ENCODE results near the gene TENM3. TPM values are rescaled to one million over a fixed set of nuclear protein-coding genes. Genes with fewer than 3 reads are reported as not detected.

Gene TENM3
- total RNA-seq, 1 donor from 2014 or later = not detected

- Mint-ChIP-seq H3K36me3 (ENCODE audit: low read depth) (no peaks in the 10 kb centered on the region), H3K4me1 (no peaks in the 10 kb centered on the region), H3K9me3 (no peaks in the 10 kb centered on the region), H3K27ac (no peak overlapping the region), H3K27me3 (no peaks in the 10 kb centered on the region), H3K4me3 (no peak overlapping the region)
- CTCF ChIA-PET = no interaction called here
- ATAC-seq (ENCODE audit: low read depth) (no peak), DNase-seq (no peak)
- TF ChIP-seq, protein P1, sequence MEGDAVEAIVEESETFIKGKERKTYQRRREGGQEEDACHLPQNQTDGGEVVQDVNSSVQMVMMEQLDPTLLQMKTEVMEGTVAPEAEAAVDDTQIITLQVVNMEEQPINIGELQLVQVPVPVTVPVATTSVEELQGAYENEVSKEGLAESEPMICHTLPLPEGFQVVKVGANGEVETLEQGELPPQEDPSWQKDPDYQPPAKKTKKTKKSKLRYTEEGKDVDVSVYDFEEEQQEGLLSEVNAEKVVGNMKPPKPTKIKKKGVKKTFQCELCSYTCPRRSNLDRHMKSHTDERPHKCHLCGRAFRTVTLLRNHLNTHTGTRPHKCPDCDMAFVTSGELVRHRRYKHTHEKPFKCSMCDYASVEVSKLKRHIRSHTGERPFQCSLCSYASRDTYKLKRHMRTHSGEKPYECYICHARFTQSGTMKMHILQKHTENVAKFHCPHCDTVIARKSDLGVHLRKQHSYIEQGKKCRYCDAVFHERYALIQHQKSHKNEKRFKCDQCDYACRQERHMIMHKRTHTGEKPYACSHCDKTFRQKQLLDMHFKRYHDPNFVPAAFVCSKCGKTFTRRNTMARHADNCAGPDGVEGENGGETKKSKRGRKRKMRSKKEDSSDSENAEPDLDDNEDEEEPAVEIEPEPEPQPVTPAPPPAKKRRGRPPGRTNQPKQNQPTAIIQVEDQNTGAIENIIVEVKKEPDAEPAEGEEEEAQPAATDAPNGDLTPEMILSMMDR (IDR thresholded peaks at IDR 0.05) = no peak
- intact Hi-C loops (cut with micrococcal nuclease) = no loop called here
- POLR2A ChIA-PET = no interaction called here
Observed at GRCh38 chr4:182219411-182220056, 23.7 kb upstream of the TENM3 start.

- POLR2A ChIA-PET = no interaction called here
- Mint-ChIP-seq H3K27me3 (no peaks in the 10 kb centered on the region), H3K4me3 (no peak overlapping the region), H3K36me3 (ENCODE audit: low read depth) (no peaks in the 10 kb centered on the region), H3K27ac (no peak overlapping the region), H3K9me3 (no peaks in the 10 kb centered on the region), H3K4me1 (no peaks in the 10 kb centered on the region)
- intact Hi-C loops (cut with micrococcal nuclease) = no loop called here
- CTCF ChIA-PET = no interaction called here
- DNase-seq (no peak), ATAC-seq (ENCODE audit: low read depth) (no peak)
- TF ChIP-seq, protein P1 (IDR thresholded peaks at IDR 0.05) = no peak
Observed at GRCh38 chr4:182221987-182222386, 21.2 kb upstream of the TENM3 start.

- TF ChIP-seq, protein P1 (IDR thresholded peaks at IDR 0.05) = no peak
- Mint-ChIP-seq H3K27me3 (no peaks in the 10 kb centered on the region), H3K4me1 (no peaks in the 10 kb centered on the region), H3K36me3 (ENCODE audit: low read depth) (no peaks in the 10 kb centered on the region), H3K9me3 (no peaks in the 10 kb centered on the region), H3K27ac (no peak overlapping the region), H3K4me3 (no peak overlapping the region)
- ChIA-PET POLR2A (no interaction called here), CTCF (no interaction called here)
- intact Hi-C loops (cut with micrococcal nuclease) = no loop called here
- no peak for DNase-seq
- ATAC-seq (ENCODE audit: low read depth) = no peak
Observed at GRCh38 chr4:182222766-182223165, 20.4 kb upstream of the TENM3 start.

DNA sequence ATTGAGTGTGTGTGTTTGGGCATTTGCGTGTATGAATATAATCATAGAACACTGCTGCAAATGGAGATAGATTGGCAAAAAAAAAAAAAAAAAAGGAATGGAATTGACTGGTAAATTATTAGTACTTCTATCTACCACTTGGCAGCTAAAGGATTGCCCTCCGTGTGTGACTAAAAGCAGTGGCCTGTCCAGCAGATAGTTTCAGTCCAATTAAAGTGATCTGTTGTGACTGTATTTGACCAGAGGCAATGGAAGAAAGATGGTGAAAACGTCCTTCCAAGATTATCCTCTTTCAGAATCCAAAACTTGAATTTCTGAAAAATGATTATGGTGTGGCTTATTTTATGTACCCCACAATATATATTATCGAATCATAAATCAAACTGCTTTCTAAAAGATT is 19.5 kb upstream of the TENM3 start:
- no peak overlapping the region for H3K27ac Mint-ChIP-seq
- POLR2A ChIA-PET = no interaction called here

GRCh38 chr4:182224192-182224850 is 18.9 kb upstream of the TENM3 start:
- Mint-ChIP-seq H3K36me3 (ENCODE audit: low read depth) (no peaks in the 10 kb centered on the region), H3K9me3 (no peaks in the 10 kb centered on the region), H3K27me3 (no peaks in the 10 kb centered on the region), H3K27ac (no peak overlapping the region), H3K4me3 (no peak overlapping the region), H3K4me1 (no peaks in the 10 kb centered on the region)
- TF ChIP-seq, protein P1 (IDR thresholded peaks at IDR 0.05) = no peak
- DNase-seq = no peak
- CTCF ChIA-PET = no interaction called here
- no peak for ATAC-seq (ENCODE audit: low read depth)
- intact Hi-C loops (cut with micrococcal nuclease) = no loop called here
- POLR2A ChIA-PET = no interaction called here

More for the DNA sequence above, 19.5 kb upstream of the TENM3 start:
- H3K4me1 Mint-ChIP-seq = no peaks in the 10 kb centered on the region
- no peak overlapping the region for H3K4me3 Mint-ChIP-seq
- H3K27me3 Mint-ChIP-seq = no peaks in the 10 kb centered on the region
- intact Hi-C loops (cut with micrococcal nuclease) = no loop called here
- ATAC-seq (ENCODE audit: low read depth) (no peak), DNase-seq (no peak)
- TF ChIP-seq, protein P1 (IDR thresholded peaks at IDR 0.05) = no peak
- CTCF ChIA-PET = no interaction called here
- H3K36me3 Mint-ChIP-seq (ENCODE audit: low read depth) = no peaks in the 10 kb centered on the region
- H3K9me3 Mint-ChIP-seq = no peaks in the 10 kb centered on the region
